ENCODE results near the gene CD82.

CD82 gene

DNA sequence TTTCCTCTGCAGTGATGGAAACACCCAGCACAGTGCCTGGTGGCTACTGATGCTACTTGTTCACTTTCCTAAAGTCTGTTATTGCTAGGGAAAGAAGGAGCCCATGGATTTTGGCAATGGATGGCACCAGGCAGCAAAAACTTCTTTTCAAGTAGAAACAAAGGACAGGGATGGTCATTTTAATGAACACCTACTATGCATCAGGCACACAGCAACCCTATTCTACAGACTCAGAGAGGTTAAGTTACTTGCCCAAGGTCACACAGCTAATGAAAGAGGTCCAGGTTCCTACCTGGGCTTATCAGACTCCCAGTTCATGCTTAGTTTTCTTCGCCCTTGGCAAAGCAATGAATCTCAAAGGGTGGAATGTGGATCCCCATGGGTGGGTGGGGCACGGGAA, 36.9 kb upstream of the CD82 start:
- H3K4me3 ChIP-seq (ENCODE audit: low read depth, low read length), result no peak overlapping the region
- TF ChIP-seq, protein P1, sequence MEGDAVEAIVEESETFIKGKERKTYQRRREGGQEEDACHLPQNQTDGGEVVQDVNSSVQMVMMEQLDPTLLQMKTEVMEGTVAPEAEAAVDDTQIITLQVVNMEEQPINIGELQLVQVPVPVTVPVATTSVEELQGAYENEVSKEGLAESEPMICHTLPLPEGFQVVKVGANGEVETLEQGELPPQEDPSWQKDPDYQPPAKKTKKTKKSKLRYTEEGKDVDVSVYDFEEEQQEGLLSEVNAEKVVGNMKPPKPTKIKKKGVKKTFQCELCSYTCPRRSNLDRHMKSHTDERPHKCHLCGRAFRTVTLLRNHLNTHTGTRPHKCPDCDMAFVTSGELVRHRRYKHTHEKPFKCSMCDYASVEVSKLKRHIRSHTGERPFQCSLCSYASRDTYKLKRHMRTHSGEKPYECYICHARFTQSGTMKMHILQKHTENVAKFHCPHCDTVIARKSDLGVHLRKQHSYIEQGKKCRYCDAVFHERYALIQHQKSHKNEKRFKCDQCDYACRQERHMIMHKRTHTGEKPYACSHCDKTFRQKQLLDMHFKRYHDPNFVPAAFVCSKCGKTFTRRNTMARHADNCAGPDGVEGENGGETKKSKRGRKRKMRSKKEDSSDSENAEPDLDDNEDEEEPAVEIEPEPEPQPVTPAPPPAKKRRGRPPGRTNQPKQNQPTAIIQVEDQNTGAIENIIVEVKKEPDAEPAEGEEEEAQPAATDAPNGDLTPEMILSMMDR (IDR thresholded peaks at IDR 0.05; ENCODE audit: insufficient read depth, low read depth, low read length, missing control alignments), result no peak
- DNase-seq (ENCODE audit: low read depth), result no peak

DNA sequence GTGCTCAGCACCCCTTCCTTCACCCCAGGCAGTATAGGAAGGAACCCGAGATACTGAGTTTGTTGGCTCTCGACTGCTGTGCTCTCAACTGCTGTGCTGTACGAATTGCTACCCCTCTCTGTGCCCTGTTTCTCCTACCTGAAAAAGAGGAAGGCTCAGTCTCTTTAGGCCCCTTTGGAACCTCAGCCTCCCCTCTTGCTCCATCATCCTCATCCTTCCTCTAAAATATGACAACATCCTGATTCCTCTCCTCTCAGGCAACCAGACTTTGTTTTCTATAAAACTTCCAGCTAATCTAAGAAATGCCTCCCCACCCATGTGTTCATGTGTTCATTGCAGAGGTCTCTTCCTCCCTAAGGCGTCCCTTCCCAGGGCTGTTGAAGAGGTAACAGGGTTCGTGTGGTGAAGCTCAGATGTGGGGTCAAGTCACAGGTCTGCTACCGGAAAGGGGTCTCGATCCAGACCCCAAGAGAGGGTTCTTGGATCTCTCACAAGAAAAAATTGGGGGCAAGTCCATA, 35.5 kb upstream of the CD82 start:
- TF ChIP-seq, protein P1 (IDR thresholded peaks at IDR 0.05; ENCODE audit: insufficient read depth, low read depth, low read length, missing control alignments), result no peak
- H3K4me3 ChIP-seq (ENCODE audit: low read depth, low read length), result no peak overlapping the region
- DNase-seq (ENCODE audit: low read depth), result no peak

DNA sequence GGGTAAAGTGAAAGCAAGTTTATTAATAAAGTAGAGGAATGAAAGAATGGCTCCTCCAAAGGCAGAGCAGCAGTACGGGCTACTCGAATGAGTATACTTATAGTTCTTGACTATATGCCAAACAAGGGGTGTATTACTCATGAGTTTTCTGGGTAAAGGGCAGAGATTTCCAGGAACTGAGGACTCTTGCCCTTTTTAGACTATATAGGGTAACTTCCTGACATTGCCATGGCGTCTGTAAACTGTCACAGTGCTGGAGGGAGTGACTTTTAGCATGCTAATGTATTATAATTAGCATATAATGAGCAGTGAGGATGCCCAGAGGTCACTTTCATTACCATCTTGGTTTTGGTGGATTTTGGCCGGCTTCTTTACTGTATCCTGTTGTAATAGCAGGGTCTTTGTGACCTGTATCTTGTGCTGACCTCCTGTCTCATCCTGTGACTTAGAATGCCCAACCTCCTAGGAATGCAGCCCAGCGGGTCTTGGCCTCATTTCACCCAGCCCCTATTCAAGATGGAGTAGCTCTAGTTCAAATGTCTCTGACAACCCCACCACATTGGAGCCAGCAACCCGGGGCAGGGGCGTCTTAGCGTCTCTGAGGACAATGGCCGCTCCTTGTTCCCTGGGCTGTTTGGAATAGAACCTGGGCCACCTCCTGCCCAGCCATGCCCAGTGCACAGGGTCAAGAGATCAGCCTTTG, 34.9 kb upstream of the CD82 start:
- no peak for DNase-seq (ENCODE audit: low read depth)
- TF ChIP-seq, protein P1 (IDR thresholded peaks at IDR 0.05; ENCODE audit: insufficient read depth, low read depth, low read length, missing control alignments), result no peak

DNA sequence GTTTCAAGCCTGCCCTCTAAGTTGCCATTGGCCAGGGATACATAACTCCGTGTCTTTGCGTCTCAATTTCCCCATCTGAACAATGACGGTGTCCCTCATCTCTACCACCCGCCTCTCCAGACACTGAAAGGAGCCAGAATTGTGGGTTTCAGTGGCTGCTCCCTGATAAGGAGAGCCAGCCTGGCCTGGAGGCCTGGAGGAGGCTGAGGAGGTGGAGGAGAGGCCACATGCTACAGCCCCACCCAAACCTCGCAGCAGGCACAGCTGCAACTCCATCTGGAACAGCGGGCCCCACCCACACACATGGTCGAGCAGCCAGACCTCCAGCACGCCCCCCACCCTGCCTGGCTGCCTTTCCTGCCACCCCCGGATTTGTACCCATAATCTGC, 34.4 kb upstream of the CD82 start:
- no peak for DNase-seq (ENCODE audit: low read depth)
- H3K4me3 ChIP-seq (ENCODE audit: low read depth, low read length), result no peak overlapping the region
- TF ChIP-seq, protein P1 (IDR thresholded peaks at IDR 0.05; ENCODE audit: insufficient read depth, low read depth, low read length, missing control alignments), result no peak

More for the DNA sequence above, 34.9 kb upstream of the CD82 start:
- H3K4me3 ChIP-seq (ENCODE audit: low read depth, low read length), result no peak overlapping the region

GRCh38 chr11:44531636-44532035, 33.8 kb upstream of the CD82 start:
- TF ChIP-seq, protein P1 (IDR thresholded peaks at IDR 0.05; ENCODE audit: insufficient read depth, low read depth, low read length, missing control alignments), result no peak
- H3K4me3 ChIP-seq (ENCODE audit: low read depth, low read length), result no peak overlapping the region
- no peak for DNase-seq (ENCODE audit: low read depth)

DNA sequence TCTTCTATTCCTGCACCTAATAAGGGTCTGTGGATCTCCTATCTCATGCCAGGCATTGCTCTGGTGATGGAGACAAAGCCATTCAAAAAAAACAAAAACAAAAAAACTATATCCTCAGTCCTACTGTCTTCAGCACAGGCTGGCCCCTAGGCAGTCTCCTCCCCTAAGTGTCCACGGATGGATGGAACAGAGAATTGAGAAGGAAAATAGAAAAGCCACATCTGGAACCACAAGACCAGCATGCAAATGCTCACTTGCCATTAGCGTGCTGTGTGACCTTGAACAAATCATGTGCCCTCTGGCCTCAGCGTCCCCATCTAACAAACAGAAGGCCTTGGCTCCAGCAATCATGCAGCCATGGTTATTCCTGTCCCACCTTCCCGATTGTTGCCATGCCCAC, 32.7 kb upstream of the CD82 start:
- DNase-seq (ENCODE audit: low read depth), result peak; percentile 23
- TF ChIP-seq, protein P1 (IDR thresholded peaks at IDR 0.05; ENCODE audit: insufficient read depth, low read depth, low read length, missing control alignments), result no peak
- no peak overlapping the region for H3K4me3 ChIP-seq (ENCODE audit: low read depth, low read length)

All from GM12865 (cell line).